GM19035 (cell line): Measurements from ENCODE around the gene CYTH4.
"Not testable (repeated sequence)": the region's sequence is repeated elsewhere in the genome, so short reads cannot be mapped to it uniquely, and the experiment has no call there.

Source experiments
- ATAC-seq: cut with Tn5 transposase; IDR thresholded peaks from one replicate; pipeline ENCODE4 v1.9.1; 2021; ENCODE audit not compliant: unreplicated experiment

The CYTH4 gene

GRCh38 chr22:37248251-37248650, 34.1 kb upstream of the CYTH4 start:
- no peak for ATAC-seq

- ATAC-seq: no peak
These were observed 32.3 kb upstream of the CYTH4 start for GRCh38 chr22:37249986-37250385.

GRCh38 chr22:37251836-37252235, 30.5 kb upstream of the CYTH4 start:
- ATAC-seq: not testable (repeated sequence)

- no peak for ATAC-seq
These were observed 29.1 kb upstream of the CYTH4 start for GRCh38 chr22:37253126-37253660.

- no peak for ATAC-seq
These were observed 28.0 kb upstream of the CYTH4 start for GRCh38 chr22:37254209-37254866.

GRCh38 chr22:37254867-37255233, 27.5 kb upstream of the CYTH4 start:
- ATAC-seq: no peak

- ATAC-seq: no peak
These were observed 26.7 kb upstream of the CYTH4 start for GRCh38 chr22:37255558-37256006.

GRCh38 chr22:37256075-37256726, 26.1 kb upstream of the CYTH4 start:
- ATAC-seq: no peak

- ATAC-seq: no peak
These were observed 24.1 kb upstream of the CYTH4 start for GRCh38 chr22:37258005-37258752.

GRCh38 chr22:37258753-37259401, 23.4 kb upstream of the CYTH4 start:
- ATAC-seq: no peak

- no peak for ATAC-seq
These were observed 22.7 kb upstream of the CYTH4 start for GRCh38 chr22:37259540-37260029.

- no peak for ATAC-seq
These were observed 22.0 kb upstream of the CYTH4 start for GRCh38 chr22:37260155-37260795.

- no peak for ATAC-seq
These were observed 21.4 kb upstream of the CYTH4 start for GRCh38 chr22:37260901-37261336.

- no peak for ATAC-seq
These were observed 20.0 kb upstream of the CYTH4 start for GRCh38 chr22:37262346-37262745.

GRCh38 chr22:37263966-37264887, 18.1 kb upstream of the CYTH4 start:
- no peak for ATAC-seq

- no peak for ATAC-seq
These were observed 15.7 kb upstream of the CYTH4 start for GRCh38 chr22:37266581-37267134.

- ATAC-seq: peak; percentile 95
These were observed 15.1 kb upstream of the CYTH4 start for GRCh38 chr22:37267135-37267587.

GRCh38 chr22:37267661-37268413, 14.5 kb upstream of the CYTH4 start:
- no peak for ATAC-seq
